COR-L47 (cell line): ENCODE data around the gene SIPA1L2.
"Not testable (repeated sequence)": the region's sequence is repeated elsewhere in the genome, so short reads cannot be mapped to it uniquely, and the experiment has no call there.

Experiments
- DNase-seq: peaks from one replicate; lab custom pipeline; 2025; lab: John Stamatoyannopoulos, UW

SIPA1L2 gene

GRCh38 chr1:232615306-232615800, 14.6 kb downstream of the SIPA1L2 start:
- no peak for DNase-seq

GRCh38 chr1:232614811-232615210, 15.1 kb downstream of the SIPA1L2 start:
- DNase-seq: no peak

- peak; percentile 35 for DNase-seq
Observed at GRCh38 chr1:232613752-232614381, 16.1 kb downstream of the SIPA1L2 start.

GRCh38 chr1:232612836-232613235, 17.1 kb downstream of the SIPA1L2 start:
- DNase-seq: not testable (repeated sequence)

- no peak for DNase-seq
Observed at GRCh38 chr1:232611834-232612233, 18.1 kb downstream of the SIPA1L2 start.

- DNase-seq: not testable (repeated sequence)
Observed at GRCh38 chr1:232610902-232611745, 18.8 kb downstream of the SIPA1L2 start.

GRCh38 chr1:232610192-232610901, 19.6 kb downstream of the SIPA1L2 start:
- no peak for DNase-seq

GRCh38 chr1:232608427-232608826, 21.5 kb downstream of the SIPA1L2 start:
- DNase-seq: no peak

GRCh38 chr1:232602622-232603021, 27.3 kb downstream of the SIPA1L2 start:
- no peak for DNase-seq

- DNase-seq: peak; percentile 47
Observed at GRCh38 chr1:232600424-232601258, 29.3 kb downstream of the SIPA1L2 start.

- DNase-seq: no peak
Observed at GRCh38 chr1:232599178-232600041, 30.5 kb downstream of the SIPA1L2 start.

- no peak for DNase-seq
Observed at GRCh38 chr1:232598837-232599177, 31.1 kb downstream of the SIPA1L2 start.

GRCh38 chr1:232598133-232598532, 31.8 kb downstream of the SIPA1L2 start:
- no peak for DNase-seq

- DNase-seq: no peak
Observed at GRCh38 chr1:232597721-232598120, 32.2 kb downstream of the SIPA1L2 start.

- DNase-seq: no peak
Observed at GRCh38 chr1:232596666-232597303, 33.1 kb downstream of the SIPA1L2 start.

- DNase-seq: no peak
Observed at GRCh38 chr1:232594768-232595698, 34.9 kb downstream of the SIPA1L2 start.

- no peak for DNase-seq
Observed at GRCh38 chr1:232593717-232594502, 36.0 kb downstream of the SIPA1L2 start.

- no peak for DNase-seq
Observed at GRCh38 chr1:232591344-232591743, 38.6 kb downstream of the SIPA1L2 start.

- DNase-seq: no peak
Observed at GRCh38 chr1:232590744-232591082, 39.2 kb downstream of the SIPA1L2 start.
